RPMI8226 (cell line): ENCODE results near the gene MYOF.

Experiments used
- DNase-seq: peaks from one replicate; pipeline ENCODE4 v3.0.0-alpha.2; 2015

Gene MYOF

DNA sequence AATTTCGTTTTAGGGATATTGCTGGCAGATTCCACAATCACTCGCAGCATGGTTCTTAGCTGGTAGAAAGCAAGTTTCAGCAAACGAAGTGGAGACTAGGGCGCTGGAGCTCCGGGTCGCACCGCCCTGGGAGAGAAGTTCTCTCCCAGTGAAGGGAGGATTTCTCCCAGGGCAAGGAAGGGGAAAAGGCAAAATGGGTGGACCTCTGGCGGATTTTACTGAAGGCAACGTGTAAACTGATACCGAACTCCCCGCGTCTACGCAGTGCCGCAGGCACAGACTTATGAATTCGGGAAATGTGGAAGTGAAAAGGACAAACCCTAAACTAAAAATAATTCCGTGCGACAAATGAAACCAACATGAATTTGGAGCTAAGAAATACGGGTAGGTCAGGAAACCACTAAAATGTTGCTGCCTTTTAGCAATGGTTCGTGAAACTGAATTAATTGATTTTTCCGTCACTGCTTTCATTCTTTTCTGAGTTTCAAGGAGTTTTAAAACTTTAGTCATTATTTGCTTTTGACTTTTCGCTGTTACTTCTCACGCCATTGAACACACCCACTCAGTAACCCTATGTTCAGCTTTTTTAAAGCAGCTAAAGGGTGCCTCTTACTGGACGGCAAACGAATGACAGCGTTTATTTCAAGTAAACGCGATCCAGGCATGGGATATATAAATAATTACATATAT is at the start of gene MYOF:
Gene MYOF (minus strand): TSS at position 190 of the 690 bp plus-strand sequence. CDS start 140 bp downstream, at position 50.
- peak; percentile 56 for DNase-seq

DNA sequence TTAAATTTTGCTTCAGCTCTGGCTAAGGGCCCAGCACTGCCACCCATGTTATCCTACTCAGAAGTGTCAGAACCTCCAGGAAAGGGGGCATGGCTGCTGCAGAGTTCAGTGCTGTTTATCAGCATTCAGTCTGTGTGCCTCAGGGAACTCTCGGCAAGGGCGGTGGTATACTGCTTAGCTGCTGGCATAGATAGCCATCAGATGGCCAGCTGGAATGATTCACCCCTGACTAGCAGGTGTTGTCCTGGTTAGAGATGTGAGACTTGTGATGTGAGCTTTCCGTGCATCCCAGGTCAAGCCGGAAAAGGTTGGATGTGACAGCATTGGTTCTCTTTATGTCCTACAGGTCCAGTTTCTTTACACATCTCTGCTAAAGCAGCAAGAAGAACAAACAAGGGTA is 36.4 kb upstream of the MYOF start:
- DNase-seq: no peak

DNA sequence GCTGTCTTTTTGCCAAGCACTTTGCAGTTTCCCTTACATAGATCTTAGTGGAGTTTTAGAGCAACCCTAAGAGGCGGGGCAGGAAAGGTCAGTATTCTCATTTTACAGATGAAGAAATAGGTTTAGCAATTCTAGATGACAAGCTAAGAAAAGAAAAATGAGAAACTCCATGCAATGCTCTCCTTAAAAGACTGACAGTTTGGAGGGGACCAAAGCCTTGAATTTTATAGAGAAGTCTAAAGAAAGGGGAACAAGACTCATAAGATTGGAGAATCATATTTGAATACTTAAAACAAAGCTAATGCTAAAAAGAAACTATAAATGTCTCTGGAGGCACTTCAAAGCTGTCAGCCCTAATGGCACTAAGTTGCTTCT is 33.9 kb upstream of the MYOF start:
- DNase-seq: no peak

DNA sequence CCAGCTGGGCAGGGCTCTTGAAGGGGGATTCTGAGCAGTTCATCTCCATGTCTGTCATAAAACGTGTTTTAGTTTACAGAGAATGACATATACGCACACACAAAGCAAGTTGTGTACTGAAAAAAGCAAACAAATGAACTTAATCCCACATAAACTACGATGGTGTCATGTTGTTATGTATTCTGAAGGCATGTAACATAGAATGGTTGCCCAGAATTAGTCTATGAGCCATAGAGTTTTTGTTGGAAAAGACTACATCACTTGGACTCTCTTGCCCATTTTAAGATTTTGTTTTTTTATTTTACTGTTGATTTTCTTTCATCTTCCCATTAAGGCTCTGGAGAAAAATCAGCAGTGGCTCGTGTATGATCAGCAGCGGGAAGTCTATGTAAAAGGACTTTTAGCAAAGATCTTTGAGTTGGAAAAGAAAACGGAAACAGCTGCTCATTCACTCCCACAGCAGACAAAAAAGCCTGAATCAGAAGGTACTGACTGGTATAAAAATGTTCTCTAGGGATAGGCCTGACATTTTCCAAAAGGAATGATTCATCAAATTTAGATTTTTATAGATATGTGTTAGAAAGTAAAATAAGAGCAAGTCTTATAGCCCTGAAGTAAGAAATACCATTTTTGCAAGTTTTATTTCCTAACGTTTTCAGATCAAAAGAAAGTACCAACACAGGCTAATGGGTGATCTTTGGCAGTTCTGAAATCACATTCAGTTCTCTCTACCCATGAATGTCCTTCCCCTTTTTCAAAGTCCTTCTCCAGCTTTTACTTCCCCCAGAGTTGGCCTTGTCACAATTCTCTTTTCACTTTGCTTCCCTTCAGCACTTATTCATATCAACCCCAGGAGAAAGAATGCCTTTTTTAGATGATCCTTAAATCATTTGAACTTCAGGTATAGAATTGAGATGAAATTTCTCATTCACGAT is 33.2 kb upstream of the MYOF start:
- no peak for DNase-seq

DNA sequence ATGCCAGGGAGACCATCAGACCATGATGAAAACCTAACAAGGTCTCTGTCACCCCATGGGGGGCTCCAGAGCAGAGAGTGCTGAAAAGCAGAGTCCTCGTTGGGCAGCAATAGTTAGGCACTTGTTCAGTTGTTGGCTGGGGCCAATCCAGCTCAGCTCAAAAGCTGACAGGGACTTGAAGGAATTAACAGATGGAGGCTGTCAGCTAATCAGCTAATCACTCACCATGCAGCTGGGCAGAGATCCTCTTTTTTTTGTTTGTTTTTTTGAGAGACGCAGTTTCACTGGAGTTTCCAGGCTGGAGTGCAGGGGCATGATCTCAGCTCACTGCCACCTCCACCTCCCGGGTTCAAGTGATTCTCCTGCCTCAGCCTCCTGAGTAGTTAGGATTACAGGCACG is 32.4 kb upstream of the MYOF start:
- DNase-seq: no peak

DNA sequence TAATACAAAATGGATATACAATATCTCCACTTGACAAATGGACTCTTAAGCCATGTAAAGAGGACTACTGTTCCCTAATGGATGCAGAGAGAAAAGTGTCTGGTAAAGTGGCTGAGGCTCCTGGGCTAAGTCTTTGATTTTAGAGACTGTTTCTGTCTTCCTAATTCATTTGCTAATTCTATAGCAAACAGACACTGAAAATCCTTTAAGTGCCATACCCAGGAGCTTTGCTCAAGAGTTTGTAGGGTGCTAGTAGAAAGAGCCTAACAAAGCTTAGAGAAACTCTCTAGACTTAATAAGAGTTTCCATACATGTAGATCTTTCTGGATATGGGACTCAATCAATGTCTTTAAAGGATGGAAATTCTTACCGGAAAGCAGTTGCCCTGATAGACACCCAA is 31.0 kb upstream of the MYOF start:
- no peak for DNase-seq

DNA sequence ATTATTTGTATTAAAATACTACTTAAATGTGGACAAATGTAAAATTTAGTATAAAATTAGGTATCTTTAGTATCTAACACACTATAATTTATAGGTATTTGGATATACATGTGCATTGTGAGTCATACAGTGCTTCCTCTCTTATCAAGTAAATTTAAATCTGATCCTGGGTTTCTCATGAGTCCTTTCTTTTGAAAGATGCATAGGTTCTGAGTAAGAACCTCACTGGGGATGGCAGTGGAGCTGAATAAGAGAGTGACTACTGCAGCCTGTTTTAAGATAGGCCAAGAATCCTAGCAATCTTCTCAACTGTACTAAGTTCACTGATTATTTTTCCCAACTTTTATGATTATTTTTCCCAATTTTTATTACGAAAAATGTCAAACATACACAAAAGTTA is 30.4 kb upstream of the MYOF start:
- no peak for DNase-seq

DNA sequence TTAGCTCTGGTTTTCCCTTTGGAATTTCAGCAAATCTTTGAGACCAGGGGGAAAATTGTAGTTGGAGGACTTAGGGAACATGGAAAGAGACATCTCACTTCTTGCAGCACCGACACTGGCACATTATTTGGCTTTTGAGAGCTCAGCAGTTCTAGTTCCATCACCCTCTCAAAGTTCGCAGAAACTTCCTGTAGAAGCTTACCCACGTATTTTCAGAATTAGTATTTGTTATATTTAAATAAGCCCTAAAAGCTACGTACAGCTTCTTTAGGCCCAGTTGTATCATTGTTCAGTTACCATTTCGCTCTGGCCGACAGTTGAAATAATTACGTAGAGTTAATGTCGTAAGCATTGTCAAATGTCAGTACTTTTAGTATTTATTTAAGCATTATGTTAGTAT is 27.7 kb upstream of the MYOF start:
- no peak for DNase-seq

DNA sequence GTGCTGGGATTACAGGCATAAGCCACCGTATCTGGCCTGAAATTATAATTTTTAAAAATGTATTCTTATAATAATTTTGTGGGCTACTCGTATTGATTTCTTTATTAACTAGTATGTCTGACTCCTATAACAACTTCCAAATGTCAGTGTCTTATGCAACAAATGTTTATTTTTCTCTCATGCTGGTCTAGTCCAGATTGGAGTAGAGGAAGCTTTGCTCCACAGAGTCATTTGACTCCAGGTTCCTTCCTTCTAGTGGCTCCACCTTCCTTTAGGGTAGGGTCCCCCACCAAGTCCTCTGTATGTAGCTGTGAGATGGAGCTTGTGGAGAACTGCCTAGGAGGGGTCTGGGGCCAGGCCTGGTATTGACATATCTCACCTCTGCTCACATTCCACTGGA is 22.9 kb upstream of the MYOF start:
- no peak for DNase-seq

DNA sequence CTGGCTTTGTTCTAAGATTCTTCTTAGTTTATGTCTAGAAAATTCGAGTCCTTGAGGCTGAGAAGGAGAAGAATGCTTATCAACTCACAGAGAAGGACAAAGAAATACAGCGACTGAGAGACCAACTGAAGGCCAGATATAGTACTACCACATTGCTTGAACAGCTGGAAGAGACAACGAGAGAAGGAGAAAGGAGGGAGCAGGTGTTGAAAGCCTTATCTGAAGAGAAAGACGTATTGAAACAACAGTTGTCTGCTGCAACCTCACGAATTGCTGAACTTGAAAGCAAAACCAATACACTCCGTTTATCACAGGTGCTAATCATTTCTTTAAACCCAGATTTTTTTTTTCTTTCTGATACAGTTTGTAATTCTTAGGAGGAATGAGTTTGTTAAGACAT is 20.9 kb upstream of the MYOF start:
- no peak for DNase-seq

GRCh38 chr10:93501650-93502049 is 19.5 kb upstream of the MYOF start:
- DNase-seq: no peak

- DNase-seq: no peak
These were observed 16.0 kb upstream of the MYOF start for GRCh38 chr10:93498166-93498565.

DNA sequence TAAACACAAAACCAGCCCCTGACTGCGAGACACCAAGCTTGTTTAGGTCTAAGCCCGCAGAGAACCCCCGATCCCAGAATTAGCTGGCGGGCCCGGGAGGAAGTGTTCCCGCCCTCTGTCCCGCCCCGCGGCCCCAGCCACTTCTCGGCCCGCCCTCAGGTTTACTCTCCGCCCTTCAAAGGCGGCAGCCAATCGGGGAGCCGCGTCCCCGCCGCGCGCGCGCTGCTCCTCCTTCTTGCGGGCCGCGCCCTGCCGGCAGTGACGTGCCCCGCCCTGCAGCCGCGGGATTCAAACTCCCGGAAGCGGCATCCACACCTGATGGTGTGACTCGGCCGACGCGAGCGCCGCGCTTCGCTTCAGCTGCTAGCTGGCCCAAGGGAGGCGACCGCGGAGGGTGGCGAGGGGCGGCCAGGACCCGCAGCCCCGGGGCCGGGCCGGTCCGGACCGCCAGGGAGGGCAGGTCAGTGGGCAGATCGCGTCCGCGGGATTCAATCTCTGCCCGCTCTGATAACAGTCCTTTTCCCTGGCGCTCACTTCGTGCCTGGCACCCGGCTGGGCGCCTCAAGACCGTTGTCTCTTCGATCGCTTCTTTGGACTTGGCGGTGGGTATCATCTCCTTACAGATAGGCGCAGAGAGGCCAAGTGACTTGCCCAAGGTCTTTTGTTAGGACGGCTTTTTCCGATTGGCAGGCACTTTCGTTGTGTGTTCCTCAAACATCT is 14.3 kb upstream of the MYOF start, which contains the start of gene CEP55:
Gene CEP55 (plus strand): TSS at position 291 of the 720 bp plus-strand sequence. CDS start 3,440 bp downstream, outside the sequence.
- DNase-seq: peak; percentile 92

- DNase-seq: peak; percentile 40
These were observed 13.7 kb upstream of the MYOF start for GRCh38 chr10:93495654-93496321.

GRCh38 chr10:93494494-93494893 is 12.4 kb upstream of the MYOF start:
- no peak for DNase-seq

DNA sequence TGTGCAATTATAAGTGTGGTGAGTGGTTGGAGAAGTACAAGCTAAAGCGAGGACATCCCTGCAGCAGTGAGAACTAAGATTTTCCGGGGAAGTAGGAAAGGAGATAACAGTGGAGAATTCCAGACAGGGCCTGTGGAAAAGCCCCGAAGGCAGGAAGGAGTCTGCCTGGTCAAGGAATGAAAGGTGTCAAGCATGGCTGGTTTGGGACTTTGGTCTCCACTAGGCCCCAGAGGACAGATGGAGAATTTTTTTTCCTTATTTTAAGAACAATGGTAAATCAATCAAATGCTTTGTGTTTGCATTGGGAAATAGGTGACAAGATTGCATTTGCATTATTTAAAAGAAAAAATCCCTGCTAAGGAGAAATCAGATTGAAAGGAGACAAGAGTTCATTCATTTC is 11.0 kb upstream of the MYOF start:
- DNase-seq: no peak

GRCh38 chr10:93491602-93492121 is 9.5 kb upstream of the MYOF start:
- DNase-seq: no peak

GRCh38 chr10:93488956-93489528 is 6.9 kb upstream of the MYOF start:
- no peak for DNase-seq

DNA sequence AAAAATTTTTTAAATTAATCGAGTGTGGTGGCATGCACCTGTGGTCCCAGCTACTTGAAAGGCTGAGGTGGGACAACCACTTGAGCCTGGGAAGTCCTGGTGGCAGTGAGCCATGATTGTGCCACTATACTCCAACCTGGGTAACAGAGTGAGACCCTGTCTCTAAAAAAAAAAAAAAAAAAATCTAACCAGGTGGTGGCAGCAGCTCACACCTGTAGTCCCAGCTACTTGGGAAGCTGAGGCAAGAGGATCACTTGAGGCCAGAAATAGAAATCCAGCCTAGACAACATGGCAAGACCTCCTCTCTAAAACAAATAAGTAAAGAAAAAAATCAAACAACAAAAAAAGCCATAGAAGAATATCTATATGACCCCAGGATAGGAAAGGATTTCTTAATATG is 3.6 kb upstream of the MYOF start:
- no peak for DNase-seq

DNA sequence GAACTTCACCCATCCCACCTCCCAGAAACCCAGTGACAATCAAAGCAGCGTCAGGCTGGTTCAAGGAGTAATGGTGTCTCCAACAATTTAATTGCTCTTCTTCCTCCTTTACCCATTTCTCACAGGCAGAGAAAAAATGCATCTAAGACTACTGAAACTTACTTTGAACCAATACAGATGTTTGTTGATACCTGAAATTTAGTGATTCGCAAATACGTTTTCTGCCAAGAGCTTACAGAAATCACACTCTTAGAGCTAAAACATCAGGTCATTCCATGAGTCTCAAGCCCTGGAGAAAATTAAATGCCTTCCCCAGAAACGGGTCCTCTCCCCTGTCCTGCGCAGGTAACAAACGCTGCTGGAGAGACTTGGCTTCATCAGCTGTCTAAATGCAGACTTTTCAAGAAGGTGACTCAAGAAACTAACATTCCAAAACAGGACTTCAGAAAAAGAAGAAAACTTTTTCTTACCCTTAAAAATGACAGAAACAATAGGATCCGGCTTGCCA is 443 bp downstream of the MYOF start:
- no peak for DNase-seq

DNA sequence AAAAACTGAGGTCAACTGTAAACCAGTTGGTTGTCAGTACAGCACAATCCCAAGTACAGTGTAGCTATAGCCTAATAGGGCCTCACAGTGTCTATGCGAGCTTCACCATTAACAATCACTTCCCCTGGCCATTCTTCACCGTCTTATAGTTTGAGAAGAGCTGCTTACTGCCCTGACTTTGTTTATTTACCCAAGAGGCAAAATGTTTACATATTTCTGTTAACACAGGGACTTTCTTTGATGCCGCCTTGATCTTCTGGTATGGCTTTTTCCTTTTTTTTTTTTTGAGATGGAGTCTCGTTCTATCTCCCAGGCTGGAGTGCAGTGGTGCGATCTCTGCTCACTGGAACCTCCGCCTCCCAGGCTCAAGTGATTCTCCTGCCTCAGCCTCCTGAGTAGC is 3.3 kb downstream of the MYOF start:
- DNase-seq: no peak

- DNase-seq: no peak
These were observed 5.4 kb downstream of the MYOF start for GRCh38 chr10:93476756-93477155.
